OCI-LY7 (cell line): ENCODE measurements around the gene ACER1. TPM values are rescaled to one million over a fixed set of nuclear protein-coding genes. Genes with fewer than 3 reads are reported as not detected.

Source experiments
- BruUV-seq: library from RNA; stranded (reverse); fragments of 400-500 nt; replicated peaks from 2 replicates; lab custom pipeline; 2021; lab: Mats Ljungman, UMichigan
- CTCF ChIA-PET: fragments of 300-600 bp; sonication (Branson Sonifier 250); formaldehyde crosslinking; loops from one replicate; lab custom pipeline; 2022; ENCODE audit warnings: antibody characterized with exemption; ENCODE audit not compliant: unreplicated experiment; lab: Charles Lee
- POLR2A ChIA-PET: fragments of 300-600 bp; sonication (Branson Sonifier 250); formaldehyde crosslinking; loops from one replicate; lab custom pipeline; 2022; ENCODE audit warnings: antibody characterized with exemption; lab: Charles Lee
- DNase-seq: peaks from one replicate; pipeline ENCODE4 v3.0.0-alpha.2; 2015; ENCODE audit warnings: low spot score
- H2AFZ ChIP-seq: fragments of 200-600 bp; sonication (generic), shearing (Covaris generic); 2 replicates; pipeline ENCODE4 v1.6.1; 2014; ENCODE audit warnings: mild to moderate bottlenecking, antibody characterized with exemption, low read length, moderate library complexity
- H3K27ac ChIP-seq: fragments of 200-600 bp; sonication (generic); 2 replicates; pipeline ENCODE4 v1.5.1; 2014; ENCODE audit warnings: mixed run types, low read depth, mild to moderate bottlenecking, moderate library complexity, low read length, inconsistent platforms; ENCODE audit not compliant: poor library complexity, severe bottlenecking
- H3K36me3 ChIP-seq: fragments of 200-600 bp; sonication (generic); 2 replicates; pipeline ENCODE4 v1.6.1; 2014; ENCODE audit warnings: mild to moderate bottlenecking, antibody characterized with exemption, low read length, moderate library complexity, mixed read lengths; ENCODE audit not compliant: insufficient read depth
- H3K4me1 ChIP-seq: fragments of 200-600 bp; sonication (generic); 2 replicates; pipeline ENCODE4 v1.5.1; 2014; ENCODE audit warnings: mild to moderate bottlenecking, low read length; ENCODE audit not compliant: insufficient read depth, poor library complexity, severe bottlenecking
- H3K4me2 ChIP-seq: fragments of 200-600 bp; sonication (generic); 2 replicates; pipeline ENCODE4 v1.6.1; 2014; ENCODE audit warnings: mild to moderate bottlenecking, low read length
- H3K4me3 ChIP-seq: fragments of 200-600 bp; sonication (generic); 2 replicates; pipeline ENCODE4 v1.5.1; 2014; ENCODE audit warnings: mild to moderate bottlenecking, low read depth, low read length; ENCODE audit not compliant: poor library complexity, severe bottlenecking
- H3K79me2 ChIP-seq: fragments of 200-600 bp; sonication (generic); 2 replicates; pipeline ENCODE4 v1.6.1; 2016; ENCODE audit warnings: low read depth, mild to moderate bottlenecking, low read length, moderate library complexity, mixed read lengths; ENCODE audit not compliant: insufficient read depth
- H3K9me2 ChIP-seq: fragments of 200-600 bp; sonication (generic); 2 replicates; pipeline ENCODE4 v1.6.1; 2016; ENCODE audit warnings: mild to moderate bottlenecking, low read length, mixed read lengths; ENCODE audit not compliant: insufficient read depth
- H3K9me3 ChIP-seq: fragments of 200-600 bp; sonication (generic); 2 replicates; pipeline ENCODE4 v1.6.1; 2014; ENCODE audit warnings: mild to moderate bottlenecking, mixed run types, low read length, mixed read lengths
- H4K20me1 ChIP-seq: fragments of 200-600 bp; sonication (generic); 2 replicates; pipeline ENCODE4 v1.6.1; 2014; ENCODE audit warnings: mild to moderate bottlenecking, antibody characterized with exemption, low read length, moderate library complexity, mixed read lengths; ENCODE audit not compliant: insufficient read depth
- CTCF ChIP-seq: fragments of 200-600 bp; sonication (generic); conservative IDR thresholded peaks from 2 replicates; pipeline ENCODE4 v1.5.1; 2014; ENCODE audit warnings: mild to moderate bottlenecking, antibody characterized with exemption, low read length, moderate library complexity, mixed read lengths
- EZH2phosphoT487 ChIP-seq: fragments of 200-600 bp; sonication (generic); IDR thresholded peaks from 2 replicates; pipeline ENCODE4 v1.6.1; 2018; ENCODE audit warnings: low read depth, borderline replicate concordance, mild to moderate bottlenecking, mixed run types, antibody characterized with exemption, low read length, moderate library complexity, mixed read lengths
- intact Hi-C: fragments of 100-400 bp; cut with micrococcal nuclease; formaldehyde crosslinking; loops from one replicate; pipeline ENCODE4 v1.10.0; 2022; ENCODE audit not compliant: unreplicated experiment
- total RNA-seq, 2 experiments: library from RNA; depleted of rRNA in 1 of 2; stranded (reverse); fragments of >200 nt in 1 of 2; shearing (Covaris generic) in 1 of 2; gene quantifications; 2 replicates each; pipeline ENCODE4 v1.2.3, GENCODE V29; 2014 to 2022

ACER1 gene
- total RNA-seq, 2 experiments from 2014 or later = not detected

- H4K20me1 ChIP-seq = no peaks in the 10 kb centered on the region
- peaks cover 22% of the 10 kb centered on the region; the same call in 1 of the 2 replicates for H3K79me2 ChIP-seq
Measured at GRCh38 chr19:6259312-6259861, 74.0 kb downstream of the ACER1 start.

GRCh38 chr19:6258812-6259311 is 74.5 kb downstream of the ACER1 start:
- no peak overlapping the region for H2AFZ ChIP-seq
- intact Hi-C loops = no loop called here
- TF ChIP-seq EZH2phosphoT487 = no peak
- TF ChIP-seq CTCF = no peak
- no peak overlapping the region for H3K4me2 ChIP-seq
- H3K36me3 ChIP-seq = peaks cover 84% of the 10 kb centered on the region
- no peak overlapping the region for H3K4me3 ChIP-seq
- no peaks in the 10 kb centered on the region for H4K20me1 ChIP-seq
- peaks cover 9% of the 10 kb centered on the region for H3K4me1 ChIP-seq
- ChIA-PET POLR2A (no interaction called here), CTCF (no interaction called here)
- H3K9me2 ChIP-seq = no peaks in the 10 kb centered on the region
- no peak for DNase-seq
- H3K9me3 ChIP-seq = no peaks in the 10 kb centered on the region
- no TSS peak for BruUV-seq
- peaks cover 22% of the 10 kb centered on the region; the same call in 1 of the 2 replicates for H3K79me2 ChIP-seq
- no peak overlapping the region for H3K27ac ChIP-seq

More at GRCh38 chr19:6259312-6259861, 74.0 kb downstream of the ACER1 start:
- Histone ChIP-seq H3K9me2 (no peaks in the 10 kb centered on the region), H3K4me1 (peaks cover 9% of the 10 kb centered on the region), H3K27ac (no peak overlapping the region), H3K4me2 (no peak overlapping the region), H3K36me3 (peaks cover 84% of the 10 kb centered on the region), H3K4me3 (no peak overlapping the region), H2AFZ (no peak overlapping the region), H3K9me3 (no peaks in the 10 kb centered on the region)
- ChIA-PET POLR2A (interaction anchor here (0.6 kb wide), 1 partner anchor 389 kb away, joined by 3 read pairs; no protein-coding TSS in a partner anchor), CTCF (no interaction called here)
- DNase-seq = no peak
- TF ChIP-seq CTCF (no peak), EZH2phosphoT487 (no peak)
- no TSS peak for BruUV-seq
- intact Hi-C loops = no loop called here

Other genes with a start within 250 kb of the ACER1 start
- gene RFX2, start 223.1 kb downstream of the ACER1 start, total RNA-seq (2014; rRNA removed; shearing (Covaris generic)) = 11.8 and 13.7 TPM in 2 replicates
- 11.0 and 12.1 TPM in 2 replicates for gene RFX2, start 223.1 kb downstream of the ACER1 start, total RNA-seq (2022)
- not detected in 2 replicates for gene ACSBG2, start 197.9 kb downstream of the ACER1 start, total RNA-seq (2014; rRNA removed; shearing (Covaris generic))
- gene ACSBG2, start 197.9 kb downstream of the ACER1 start, total RNA-seq (2022) = not detected in 2 replicates
- 14.3 and 17.5 TPM in 2 replicates for gene MLLT1, start 53.6 kb downstream of the ACER1 start, total RNA-seq (2014; rRNA removed; shearing (Covaris generic))
- 55.5 and 56.0 TPM in 2 replicates for gene MLLT1, start 53.6 kb downstream of the ACER1 start, total RNA-seq (2022)
- gene CLPP, start 27.9 kb upstream of the ACER1 start, total RNA-seq (2014; rRNA removed; shearing (Covaris generic)) = 73.5 and 115 TPM in 2 replicates
- 114 and 124 TPM in 2 replicates for gene CLPP, start 27.9 kb upstream of the ACER1 start, total RNA-seq (2022)
- gene ALKBH7, start 39.2 kb upstream of the ACER1 start, total RNA-seq (2014; rRNA removed; shearing (Covaris generic)) = 35.8 and 61.0 TPM in 2 replicates
- 74.2 and 75.9 TPM in 2 replicates for gene ALKBH7, start 39.2 kb upstream of the ACER1 start, total RNA-seq (2022)
- 1.4 and 1.6 TPM in 2 replicates for gene PSPN, start 42.3 kb upstream of the ACER1 start, total RNA-seq (2014; rRNA removed; shearing (Covaris generic))
- 2.1 and 2.9 TPM in 2 replicates for gene PSPN, start 42.3 kb upstream of the ACER1 start, total RNA-seq (2022)
- 31.1 and 44.4 TPM in 2 replicates for gene GTF2F1, start 59.6 kb upstream of the ACER1 start, total RNA-seq (2014; rRNA removed; shearing (Covaris generic))
- gene GTF2F1, start 59.6 kb upstream of the ACER1 start, total RNA-seq (2022) = 43.2 and 47.7 TPM in 2 replicates
- 255 and 271 TPM in 2 replicates for gene KHSRP, start 91.2 kb upstream of the ACER1 start, total RNA-seq (2014; rRNA removed; shearing (Covaris generic))
- gene KHSRP, start 91.2 kb upstream of the ACER1 start, total RNA-seq (2022) = 468 and 499 TPM in 2 replicates
- gene SLC25A41, start 100.2 kb upstream of the ACER1 start, total RNA-seq (2014; rRNA removed; shearing (Covaris generic)) = not detected in 2 replicates
- gene SLC25A41, start 100.2 kb upstream of the ACER1 start, total RNA-seq (2022) = not detected in 2 replicates
- gene SLC25A23, start 126.2 kb upstream of the ACER1 start, total RNA-seq (2014; rRNA removed; shearing (Covaris generic)) = 48.4 and 50.9 TPM in 2 replicates
- gene SLC25A23, start 126.2 kb upstream of the ACER1 start, total RNA-seq (2022) = 65.5 and 65.7 TPM in 2 replicates
- 1.2 and 1.5 TPM in 2 replicates for gene CRB3, start 130.7 kb upstream of the ACER1 start, total RNA-seq (2014; rRNA removed; shearing (Covaris generic))
- gene CRB3, start 130.7 kb upstream of the ACER1 start, total RNA-seq (2022) = 2.3 and 2.9 TPM in 2 replicates
- gene DENND1C, start 148.2 kb upstream of the ACER1 start, total RNA-seq (2014; rRNA removed; shearing (Covaris generic)) = 40.9 and 41.8 TPM in 2 replicates
- gene DENND1C, start 148.2 kb upstream of the ACER1 start, total RNA-seq (2022) = 68.3 and 76.1 TPM in 2 replicates
- gene TUBB4A, start 168.7 kb upstream of the ACER1 start, total RNA-seq (2014; rRNA removed; shearing (Covaris generic)) = 9.7 and 14.4 TPM in 2 replicates
- 12.6 and 16.0 TPM in 2 replicates for gene TUBB4A, start 168.7 kb upstream of the ACER1 start, total RNA-seq (2022)
- gene TNFSF9, start 197.4 kb upstream of the ACER1 start, total RNA-seq (2014; rRNA removed; shearing (Covaris generic)) = 18.1 and 22.3 TPM in 2 replicates
- gene TNFSF9, start 197.4 kb upstream of the ACER1 start, total RNA-seq (2022) = 16.1 and 20.9 TPM in 2 replicates